Lower leg skin (tissue), 3 donors: ENCODE results near the gene MAP4K2.

Source experiments
- CTCF ChIP-seq, 3 donors: fragments of 450-650 bp; IDR thresholded peaks; one replicate each; pipeline ENCODE4 v1.5.1; 2016; ENCODE audit warnings: antibody characterized with exemption in 3 of 3, mild to moderate bottlenecking in 3 of 3, moderate library complexity in 2 of 3
- POLR2A ChIP-seq, 2 donors: fragments of 450-650 bp; IDR thresholded peaks; one replicate each; pipeline ENCODE4 v1.6.1; 2016 to 2017; ENCODE audit warnings: antibody characterized with exemption in 2 of 2, mild to moderate bottlenecking in 1 of 2, moderate library complexity in 1 of 2

DNA sequence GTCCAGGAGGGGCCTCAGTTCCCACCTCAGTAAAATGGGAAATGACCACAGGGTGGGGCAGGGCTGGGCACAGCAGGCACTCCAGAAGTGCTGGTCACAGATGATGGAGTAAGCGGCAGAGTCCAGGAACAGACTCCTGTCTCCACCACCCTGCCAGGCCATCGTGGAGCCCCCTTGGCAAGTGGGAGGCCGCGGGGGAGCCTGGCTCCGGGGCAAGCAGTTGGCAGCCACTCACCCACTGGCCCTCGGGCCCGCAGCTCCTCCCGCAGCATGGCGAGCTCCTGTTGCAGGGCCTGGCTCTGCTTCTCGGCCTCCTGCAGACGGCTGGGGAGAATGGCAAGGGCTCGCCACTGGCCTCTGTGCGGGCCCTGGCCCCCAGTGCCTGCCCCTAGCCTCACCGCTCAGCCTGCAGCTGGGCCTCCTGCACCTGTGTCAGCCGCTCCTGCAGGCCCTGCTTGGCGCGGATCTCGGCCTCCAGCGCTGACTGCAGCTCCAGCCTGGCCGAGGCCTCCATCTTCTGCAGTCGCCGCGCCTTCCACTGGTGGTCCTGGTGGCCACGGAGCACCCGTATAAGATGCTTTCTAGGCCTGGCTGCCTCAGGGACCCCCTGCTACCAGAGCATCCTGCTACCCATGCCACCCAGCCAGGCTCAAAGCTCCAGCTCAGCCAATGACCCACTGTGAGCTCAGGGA lies 31.2 kb upstream of the MAP4K2 start:
- TF ChIP-seq CTCF (IDR thresholded peaks at IDR 0.05) (no peak), POLR2A (IDR thresholded peaks at IDR 0.05) (no peak)
